Fibroblast of skin of left biceps (primary cell): ENCODE measurements around the gene IAPP.
"Not testable (repeated sequence)": the region's sequence is repeated elsewhere in the genome, so short reads cannot be mapped to it uniquely, and the experiment has no call there.

Experiments
- DNase-seq, 2 experiments: peaks; one replicate each; pipeline ENCODE4 v3.0.0-alpha.2; 2013; ENCODE audit warnings: low read depth in 2 of 2

The IAPP gene

DNA sequence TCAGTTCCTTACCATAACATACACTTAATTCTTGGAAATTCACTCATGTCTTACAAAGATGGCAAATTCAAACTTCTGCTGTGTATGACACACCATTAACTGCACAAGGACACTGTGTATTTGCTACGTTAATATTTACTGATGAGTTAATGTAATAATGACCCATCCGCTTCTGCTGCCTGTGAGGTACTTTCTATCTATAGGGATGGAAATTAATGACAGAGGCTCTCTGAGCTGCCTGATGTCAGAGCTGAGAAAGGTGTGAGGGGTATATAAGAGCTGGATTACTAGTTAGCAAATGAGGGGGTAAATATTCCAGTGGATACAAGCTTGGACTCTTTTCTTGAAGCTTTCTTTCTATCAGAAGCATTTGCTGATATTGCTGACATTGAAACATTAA, at the start of gene IAPP:
Gene IAPP (plus strand): TSS at position 301 of the 400 bp plus-strand sequence. CDS start 450 bp downstream, outside the sequence.
- DNase-seq: no peak

DNA sequence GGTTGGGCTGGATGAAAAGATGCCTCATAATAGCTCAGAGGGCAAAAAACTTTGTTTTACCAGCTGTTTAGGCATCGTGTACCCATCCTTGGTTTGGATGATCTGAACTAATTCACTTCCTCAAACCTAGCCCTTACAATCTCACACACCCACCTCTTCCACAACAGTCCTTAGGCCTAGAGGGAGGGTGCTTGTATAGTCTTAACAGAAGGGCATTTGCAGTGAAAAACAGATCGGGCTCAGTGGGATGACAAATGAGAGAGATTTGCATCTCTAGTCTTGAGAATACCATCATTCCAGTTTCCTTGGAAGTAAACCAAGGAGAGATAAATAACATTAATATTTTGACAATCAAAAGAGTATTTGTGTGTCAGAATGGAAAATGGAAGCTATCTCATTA, 49.0 kb upstream of the IAPP start:
- no peak for DNase-seq

DNA sequence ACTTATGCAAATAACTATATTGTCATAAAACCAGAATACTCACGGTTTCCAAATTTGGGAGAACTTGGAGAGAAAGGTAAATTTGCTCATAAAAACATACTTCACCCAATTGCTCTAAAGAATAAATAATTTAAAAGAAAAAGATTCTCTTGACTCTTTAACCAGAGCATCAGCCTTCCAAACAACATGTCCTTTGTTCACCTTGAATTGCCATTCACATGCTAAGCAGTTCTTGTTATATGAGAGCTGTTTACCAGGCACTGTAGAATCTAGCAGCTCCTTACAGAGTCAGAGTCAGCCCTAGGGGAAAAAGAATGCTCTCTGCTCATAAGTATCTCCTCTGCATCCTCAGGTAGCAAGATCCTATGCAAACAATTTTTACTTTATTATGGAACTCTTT, 48.2 kb upstream of the IAPP start:
- DNase-seq: no peak

DNA sequence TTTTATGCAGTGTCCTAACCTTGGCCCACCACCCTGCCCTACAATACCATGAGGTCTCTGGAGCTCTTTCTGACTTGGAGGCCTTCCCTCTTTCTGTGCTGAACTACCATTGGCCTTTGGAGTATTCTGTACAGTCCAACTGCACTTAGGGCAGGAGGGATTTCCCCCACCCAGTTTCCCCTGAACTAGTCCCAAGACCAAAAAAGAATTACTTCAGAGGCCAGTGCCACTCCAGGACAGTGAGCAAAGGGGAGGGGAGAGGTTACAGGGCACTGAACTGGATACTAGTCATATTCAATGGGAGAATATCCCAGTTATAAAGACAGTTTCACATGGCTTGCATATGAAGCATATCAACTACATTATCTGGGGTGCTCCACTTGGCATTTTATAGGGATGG, 44.1 kb upstream of the IAPP start:
- DNase-seq: no peak

DNA sequence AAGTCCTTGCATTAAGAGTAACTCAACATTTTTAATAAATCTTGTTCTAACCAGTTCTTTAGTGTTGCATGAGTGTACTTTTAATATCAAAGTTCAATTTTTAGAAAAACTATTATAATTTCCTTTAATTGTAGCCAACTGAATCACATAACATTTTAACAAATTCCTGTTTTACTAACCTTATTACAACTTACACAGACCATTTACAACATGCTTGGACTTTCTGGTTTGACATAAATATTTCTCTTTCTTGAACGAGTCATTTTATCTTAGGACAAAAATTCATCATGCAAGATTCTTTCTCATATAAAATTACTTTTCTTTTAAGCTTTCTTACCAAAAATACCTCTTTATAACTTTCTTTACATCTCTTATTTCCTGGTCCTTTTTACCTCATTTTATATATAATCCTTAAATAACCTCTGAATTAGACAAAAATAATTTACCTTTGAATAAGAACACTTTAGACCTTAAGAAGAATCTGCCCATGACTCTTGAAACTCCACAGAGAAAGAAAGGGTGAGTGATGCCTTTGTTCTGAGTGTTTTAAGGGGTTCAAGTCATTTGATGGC, 41.9 kb upstream of the IAPP start:
- no peak for DNase-seq

DNA sequence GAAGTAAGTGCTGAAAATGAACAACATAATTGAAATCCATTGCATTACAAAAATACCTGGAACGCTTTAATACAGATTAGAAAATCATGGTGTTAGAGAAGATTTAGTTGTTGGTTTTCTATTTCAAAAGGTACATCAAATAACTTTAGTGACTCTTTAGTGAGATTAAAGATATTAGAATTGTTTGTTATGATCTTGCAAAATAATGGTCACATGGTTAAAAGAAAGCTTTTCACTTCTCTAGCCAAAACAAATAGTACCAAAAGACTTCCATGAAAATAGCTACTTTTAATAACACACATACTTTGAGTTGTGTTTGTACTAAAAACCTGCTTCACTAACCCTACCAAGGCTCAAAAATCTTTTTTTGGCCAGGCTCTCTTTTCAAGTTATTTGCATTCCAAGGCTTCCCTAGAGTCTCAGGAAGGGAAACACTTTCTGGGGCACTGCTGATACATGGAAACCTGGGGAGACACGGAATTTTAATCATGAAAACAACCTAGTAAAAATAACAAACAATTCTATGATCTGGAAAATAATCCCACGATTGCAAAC, 37.9 kb upstream of the IAPP start, which contains the start of gene SLCO1A2:
Gene SLCO1A2 (minus strand): TSS at position 147 of the 555 bp plus-strand sequence. CDS start 270 bp downstream, outside the sequence.
- no peak for DNase-seq

DNA sequence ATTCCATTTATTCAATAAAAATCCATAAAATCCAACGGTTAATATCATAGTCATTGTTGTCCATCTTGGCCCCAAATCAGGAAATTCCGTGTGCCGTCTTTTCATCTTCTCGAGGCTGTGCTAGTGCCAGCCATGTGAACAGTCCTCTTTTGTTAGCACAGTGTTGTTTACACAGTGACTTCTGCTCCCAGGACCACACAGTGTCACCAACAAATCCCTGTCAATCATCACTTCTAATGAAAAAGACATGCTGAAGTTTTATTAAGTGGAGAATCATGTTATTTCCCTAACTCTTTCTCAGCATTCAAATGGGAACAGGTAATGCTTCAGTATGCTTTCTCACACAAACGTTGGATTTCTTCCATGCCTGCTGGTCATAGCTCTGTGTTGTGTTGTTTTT, 36.0 kb upstream of the IAPP start:
- no peak for DNase-seq

DNA sequence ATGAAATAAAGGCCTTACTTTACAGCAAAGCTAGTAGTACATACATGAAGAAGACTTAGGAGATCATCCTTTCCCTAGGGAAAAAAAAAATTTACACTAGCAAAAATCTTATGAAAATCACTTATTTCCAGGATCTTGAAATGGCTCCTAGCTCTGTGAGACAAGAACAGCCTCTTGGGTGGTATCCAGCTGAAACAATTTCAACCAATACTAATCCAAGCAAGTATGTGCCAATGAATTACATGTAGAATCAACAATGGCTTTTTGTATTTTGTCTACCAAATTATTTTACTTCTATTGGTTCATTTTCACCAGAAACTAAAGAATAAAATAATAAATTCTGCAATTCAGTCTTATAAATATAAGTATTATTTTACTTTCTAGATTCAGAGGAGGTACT, 35.2 kb upstream of the IAPP start:
- DNase-seq: no peak

DNA sequence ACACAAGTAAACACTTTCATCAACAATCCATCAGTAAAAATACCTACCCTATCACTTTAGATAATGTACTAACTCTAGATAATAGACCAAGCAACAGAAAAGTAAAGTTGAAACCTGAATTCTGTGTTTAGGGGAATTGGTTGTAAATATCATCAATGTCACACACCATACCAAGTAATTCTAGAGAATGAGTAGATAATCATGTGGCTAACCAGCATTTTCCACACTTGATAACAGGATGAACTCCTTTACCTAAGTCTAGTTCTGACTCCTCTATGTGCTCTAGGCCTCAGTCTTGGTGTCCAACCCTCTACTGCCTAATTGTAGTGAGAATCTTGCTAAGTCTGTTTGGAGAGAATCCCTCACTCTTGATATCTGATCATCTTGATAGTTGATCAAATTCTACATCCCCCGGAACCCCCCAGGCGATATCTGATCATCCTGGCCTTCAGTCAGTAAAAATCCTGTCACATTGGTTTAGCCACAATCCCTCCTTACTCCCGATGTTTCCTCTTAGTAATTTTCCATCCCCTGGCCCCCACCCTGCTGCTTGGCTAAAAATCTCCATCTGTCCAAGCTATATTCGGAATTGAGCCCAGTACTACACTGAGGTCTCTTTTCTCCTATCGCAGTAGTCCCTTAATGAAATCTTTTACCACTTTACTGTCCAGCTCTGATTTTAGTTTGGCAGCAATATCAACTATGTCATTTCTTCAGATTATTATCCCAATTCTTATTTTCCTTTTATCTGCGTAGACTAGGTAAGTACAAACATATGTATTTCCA, 34.5 kb upstream of the IAPP start:
- DNase-seq: no peak

DNA sequence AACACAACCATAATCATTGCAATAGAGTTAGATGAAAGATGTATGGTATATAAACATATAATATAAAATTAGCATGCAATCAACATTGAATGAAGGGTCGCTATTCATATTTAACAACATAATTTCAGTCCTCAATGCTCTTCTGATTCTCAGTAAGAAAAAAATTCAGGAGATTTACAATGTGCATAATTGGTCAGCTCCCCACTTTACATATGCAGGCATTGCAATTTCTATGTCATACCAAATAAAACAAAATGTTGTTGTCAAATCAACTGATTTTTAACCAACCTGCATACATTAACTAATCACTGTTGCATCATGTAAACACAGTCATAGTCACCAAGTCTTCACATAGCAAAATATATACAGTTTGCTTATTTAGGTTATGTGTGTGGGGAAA, 32.8 kb upstream of the IAPP start:
- no peak for DNase-seq

DNA sequence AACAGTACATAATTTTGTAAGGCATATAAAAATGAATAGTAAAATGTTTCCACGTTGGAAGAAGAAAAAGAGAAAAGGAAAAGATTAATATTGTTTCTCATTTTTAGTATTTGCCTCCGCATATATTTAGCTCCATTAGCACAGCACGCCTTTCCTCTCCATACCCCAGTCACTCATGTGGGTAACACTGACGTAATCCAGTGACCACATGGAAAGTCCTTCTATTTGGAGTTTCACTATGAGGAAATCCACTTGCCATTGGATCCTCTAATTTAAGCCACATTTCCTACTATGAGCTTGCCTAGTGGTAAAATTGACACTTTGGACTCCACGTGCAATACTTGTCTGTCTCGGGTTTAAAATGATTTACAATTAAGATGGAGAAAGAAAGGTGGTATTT, 32.3 kb upstream of the IAPP start:
- DNase-seq: no peak

DNA sequence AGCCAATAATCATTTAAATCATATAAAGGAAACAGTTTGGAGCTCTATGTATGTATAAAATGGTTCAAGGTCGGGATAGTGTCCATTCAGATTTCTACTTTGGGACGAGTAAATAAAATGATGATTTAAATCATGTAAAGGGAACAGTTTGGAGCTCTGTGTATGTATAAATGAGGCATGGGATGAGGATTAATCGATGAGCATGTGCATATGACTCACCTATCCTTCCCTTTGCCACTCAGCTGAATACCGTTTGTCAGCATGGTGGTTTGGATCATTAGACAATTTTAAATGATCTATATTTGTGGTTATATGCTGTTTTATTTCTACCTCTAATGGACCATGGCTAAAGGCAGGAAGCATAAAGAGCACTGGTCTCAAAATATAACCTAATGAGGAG, 30.9 kb upstream of the IAPP start:
- DNase-seq: no peak

DNA sequence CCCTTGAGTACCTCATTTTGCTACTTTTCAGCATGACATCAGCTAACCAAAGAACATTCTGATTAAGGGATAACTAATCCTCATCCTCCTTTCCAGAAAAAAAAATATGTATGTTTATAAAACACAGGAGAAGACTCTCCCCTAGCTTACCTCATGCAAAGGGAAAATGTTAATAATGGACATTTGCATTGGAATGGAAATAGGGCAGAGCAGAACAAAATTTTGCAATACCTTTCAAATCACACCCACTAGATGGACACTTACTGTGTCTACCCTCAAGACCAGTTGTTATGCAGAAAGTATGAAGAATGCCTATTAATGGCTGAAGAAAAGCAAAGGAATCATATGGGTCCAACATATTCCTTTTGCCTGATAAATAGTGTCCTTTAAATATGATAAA, 29.1 kb upstream of the IAPP start:
- no peak for DNase-seq

DNA sequence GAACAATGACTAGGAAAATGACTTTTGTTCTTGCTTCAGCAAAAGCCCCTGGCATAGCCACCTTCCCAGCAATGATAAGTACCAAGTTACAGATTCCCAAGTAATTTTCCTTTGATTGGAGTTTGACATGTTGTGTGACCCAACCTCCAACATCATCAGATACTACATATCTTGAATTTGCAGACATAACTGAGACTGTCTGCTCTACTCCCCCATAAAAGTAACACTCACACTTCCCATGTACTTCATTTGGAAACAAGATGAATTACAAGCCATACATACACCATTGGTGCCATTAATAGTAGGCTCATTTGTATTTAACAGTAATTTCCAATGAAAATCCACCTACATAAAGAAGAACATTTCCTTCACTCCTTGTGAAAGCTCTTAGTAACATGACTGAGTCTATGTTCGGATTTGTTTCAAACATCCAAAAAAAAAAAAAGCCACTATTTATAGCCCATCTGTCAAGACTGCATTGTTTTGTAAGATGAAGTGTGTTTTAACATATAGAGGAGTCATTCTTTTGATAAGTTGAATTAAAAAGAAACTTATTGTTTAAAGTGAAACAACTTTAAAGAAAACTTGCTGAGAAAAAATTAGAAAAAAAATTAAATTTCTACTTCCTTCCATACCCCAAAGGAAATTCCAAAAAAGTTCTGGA, 26.0 kb upstream of the IAPP start:
- DNase-seq: no peak

DNA sequence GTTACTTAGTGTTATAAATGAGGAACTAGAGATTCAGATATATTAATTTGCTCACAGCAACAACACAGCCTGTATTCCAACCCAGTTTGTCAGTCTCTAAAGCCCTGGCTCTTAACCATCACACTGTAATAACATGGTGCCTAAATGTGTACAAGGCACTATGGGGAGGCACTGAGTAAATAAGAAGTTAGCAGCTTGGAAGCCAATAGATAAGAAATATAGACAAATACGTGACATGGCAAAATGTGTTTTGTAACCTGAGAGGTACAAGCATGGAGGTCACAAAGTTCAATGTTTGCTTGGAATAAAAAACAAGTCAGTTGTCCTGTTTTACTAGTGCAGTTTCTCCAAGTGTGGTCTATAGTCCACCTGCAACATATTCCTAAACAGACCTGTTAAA, 21.7 kb upstream of the IAPP start:
- DNase-seq: no peak

DNA sequence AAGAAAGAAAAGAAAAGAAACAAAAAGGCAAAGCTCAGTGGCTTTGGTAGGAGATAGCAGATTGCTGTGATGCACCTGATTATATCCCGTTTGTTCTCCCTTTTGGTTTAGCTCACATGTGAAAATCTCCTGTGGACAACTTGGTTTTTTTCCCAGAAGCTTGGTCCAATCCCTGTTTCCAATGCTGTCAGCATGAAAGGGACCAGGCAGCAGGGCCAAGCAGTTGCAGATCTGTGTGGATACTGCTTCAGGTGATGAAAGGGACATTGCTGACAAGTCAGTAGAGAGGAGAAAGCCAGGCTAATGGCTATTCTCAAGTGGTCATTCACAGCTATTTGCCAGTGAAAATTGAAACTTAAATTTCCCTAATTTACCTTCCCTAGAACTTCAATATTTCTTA, 19.2 kb upstream of the IAPP start:
- no peak for DNase-seq

DNA sequence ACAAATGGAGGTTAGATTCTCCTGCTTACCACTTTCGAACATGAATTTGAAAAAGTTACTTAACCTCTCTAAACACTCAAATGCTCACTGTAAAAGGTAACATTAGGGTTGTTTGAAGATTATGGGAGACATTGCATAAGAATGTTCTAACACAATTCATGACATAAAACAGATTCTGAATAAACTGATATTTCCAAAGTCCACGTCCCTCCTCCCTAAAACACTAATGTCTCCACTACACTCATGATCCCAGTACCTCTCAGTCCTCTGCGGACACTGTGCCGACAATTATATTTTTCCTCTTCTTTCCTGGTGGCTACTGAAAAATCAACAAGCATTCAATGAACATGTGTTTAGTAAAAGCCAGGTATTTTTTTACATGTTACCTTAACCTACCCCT, 18.8 kb upstream of the IAPP start:
- DNase-seq: no peak

DNA sequence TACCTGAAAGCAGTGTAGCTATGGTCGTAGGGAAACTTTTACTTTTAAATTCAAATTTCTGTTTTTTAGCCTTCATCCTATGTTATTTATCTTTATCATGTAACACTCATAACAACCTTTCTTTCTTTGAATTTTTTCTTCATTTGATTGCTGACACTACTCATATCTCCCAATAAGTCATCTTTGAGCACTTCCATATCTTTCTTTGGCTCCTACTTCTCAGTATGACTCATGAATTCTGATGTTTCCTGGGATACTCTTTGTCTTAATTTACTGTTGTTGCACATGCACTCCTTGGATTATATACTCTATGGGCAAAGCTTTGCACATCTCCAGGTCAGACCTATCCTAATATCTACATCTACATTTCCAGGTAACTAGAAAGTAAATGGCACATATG, 18.1 kb upstream of the IAPP start:
- DNase-seq: no peak

DNA sequence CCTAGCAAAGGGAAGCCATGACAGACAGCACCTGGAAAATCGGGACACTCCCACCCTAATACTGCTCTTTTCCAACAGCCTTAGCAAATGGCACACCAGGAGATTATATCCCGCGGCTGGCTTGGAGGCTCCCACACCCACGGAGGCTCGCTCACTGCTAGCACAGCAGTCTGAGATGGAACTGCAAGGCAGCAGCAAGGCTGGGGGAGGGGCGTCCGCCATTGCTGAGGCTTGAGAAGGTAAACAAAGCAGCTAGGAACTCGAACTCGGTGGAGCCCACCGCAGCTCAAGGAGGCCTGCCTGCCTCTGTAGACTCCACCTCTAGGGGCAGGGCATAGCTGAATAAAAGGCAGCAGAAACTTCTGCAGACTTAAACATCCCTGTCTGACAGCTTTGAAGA, 12.1 kb upstream of the IAPP start:
- DNase-seq: not testable (repeated sequence)

DNA sequence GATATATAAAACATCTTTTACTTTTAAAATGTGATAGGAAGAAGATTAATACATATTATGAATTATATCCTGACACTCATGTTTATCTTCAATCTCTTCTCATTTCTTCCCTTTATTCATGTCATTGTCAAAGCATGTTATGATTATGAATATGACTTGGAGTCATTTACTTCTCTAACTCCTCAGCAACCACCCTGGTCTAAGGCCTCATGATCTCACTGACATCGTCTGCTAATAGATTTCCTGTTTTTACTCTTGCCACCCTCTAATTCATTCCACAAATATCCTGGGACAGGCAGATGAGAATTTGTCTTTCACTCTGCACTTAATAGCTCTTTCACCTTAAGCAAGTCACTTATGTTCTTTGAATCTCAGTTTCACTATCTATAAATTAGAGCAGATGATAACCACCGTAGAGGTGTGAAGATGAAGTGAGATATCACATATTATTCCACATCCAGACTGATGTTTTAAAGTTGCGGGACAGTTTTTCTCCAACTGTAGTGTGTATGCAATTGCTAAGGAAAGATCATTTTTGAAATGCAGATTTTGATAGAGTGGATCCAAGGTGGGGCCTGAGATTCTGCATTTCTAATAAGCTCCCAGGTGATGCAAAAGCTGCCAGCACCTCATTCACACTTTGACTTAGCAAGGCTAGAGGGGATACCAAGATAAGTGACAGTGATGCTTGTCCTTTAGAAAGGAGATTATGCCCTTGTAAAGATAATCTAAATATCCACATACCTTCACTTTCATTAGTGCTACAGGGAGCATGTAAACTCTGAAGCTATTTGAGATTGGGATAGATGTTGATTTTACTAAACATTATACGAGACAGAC, 3.3 kb upstream of the IAPP start:
- no peak for DNase-seq

DNA sequence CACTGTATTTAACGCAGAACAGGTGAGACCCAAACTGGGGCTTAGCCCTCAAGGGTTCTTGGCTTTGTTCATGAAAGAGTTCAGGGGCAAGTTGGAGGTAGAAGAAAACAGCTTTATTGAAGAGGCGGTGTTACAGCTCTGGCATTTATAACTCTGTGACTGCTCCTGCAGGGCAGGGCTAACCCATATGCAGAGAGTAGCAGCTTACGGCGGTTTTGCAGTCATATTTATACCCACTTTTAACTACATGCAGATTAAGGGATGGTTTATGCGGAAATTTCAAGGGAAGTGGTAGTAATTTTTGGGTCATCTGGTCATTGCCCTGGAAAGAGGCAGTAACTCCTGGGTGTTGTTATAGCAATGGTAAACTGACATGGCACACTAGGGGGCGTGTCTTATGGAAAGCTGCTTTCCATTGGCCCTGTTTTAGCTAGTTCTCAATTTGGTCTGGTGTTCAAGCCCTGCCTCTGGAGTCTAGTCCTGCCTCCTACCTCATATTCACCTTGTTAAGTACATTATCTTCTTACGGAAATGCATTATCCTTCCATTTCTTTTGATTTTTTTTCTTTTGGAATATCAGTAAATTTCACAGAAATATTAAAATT, 1.8 kb upstream of the IAPP start:
- DNase-seq: no peak
